Measurements from ENCODE around the gene TAS1R2.

TAS1R2 gene

GRCh38 chr1:18891426-18891780, 31.9 kb upstream of the TAS1R2 start:
- no peak for TF ChIP-seq CTCF (IDR thresholded peaks at IDR 0.05; ENCODE audit: insufficient read depth, missing control alignments)
- no peak for FAIRE-seq
- DNase-seq (ENCODE audit: insufficient read length, low spot score), result no peak

GRCh38 chr1:18890706-18891425, 31.4 kb upstream of the TAS1R2 start:
- no peak for TF ChIP-seq CTCF (IDR thresholded peaks at IDR 0.05; ENCODE audit: insufficient read depth, missing control alignments)
- no peak for FAIRE-seq
- no peak for DNase-seq (ENCODE audit: insufficient read length, low spot score)

- no peak for DNase-seq (ENCODE audit: insufficient read length, low spot score)
- no peak for FAIRE-seq
- TF ChIP-seq CTCF (IDR thresholded peaks at IDR 0.05; ENCODE audit: insufficient read depth, missing control alignments), result no peak
These were observed 26.5 kb upstream of the TAS1R2 start for GRCh38 chr1:18886003-18886335.

GRCh38 chr1:18885311-18886002, 26.0 kb upstream of the TAS1R2 start:
- DNase-seq (ENCODE audit: insufficient read length, low spot score), result no peak
- no peak for FAIRE-seq
- TF ChIP-seq CTCF (IDR thresholded peaks at IDR 0.05; ENCODE audit: insufficient read depth, missing control alignments), result no peak

- no peak for FAIRE-seq
- TF ChIP-seq CTCF (IDR thresholded peaks at IDR 0.05; ENCODE audit: insufficient read depth, missing control alignments), result no peak
- no peak for DNase-seq (ENCODE audit: insufficient read length, low spot score)
These were observed 25.3 kb upstream of the TAS1R2 start for GRCh38 chr1:18884727-18885126.

GRCh38 chr1:18884419-18884717, 24.9 kb upstream of the TAS1R2 start:
- no peak for TF ChIP-seq CTCF (IDR thresholded peaks at IDR 0.05; ENCODE audit: insufficient read depth, missing control alignments)
- FAIRE-seq (no peak), DNase-seq (ENCODE audit: insufficient read length, low spot score) (no peak)

- DNase-seq (ENCODE audit: insufficient read length, low spot score) (peak; percentile 51), FAIRE-seq (no peak)
- TF ChIP-seq CTCF (IDR thresholded peaks at IDR 0.05; ENCODE audit: insufficient read depth, missing control alignments), result peak; percentile 78
These were observed 24.4 kb upstream of the TAS1R2 start for GRCh38 chr1:18883636-18884418.
